ENCODE measurements around the gene TOMM6.

GRCh38 chr6:41741625-41742490, 45.6 kb upstream of the TOMM6 start:
- TF ChIP-seq CTCF (IDR thresholded peaks at IDR 0.05) (no peak), POLR2A (IDR thresholded peaks at IDR 0.05) (no peak), POLR2AphosphoS5 (IDR thresholded peaks at IDR 0.05) (no peak)
